Measurements from ENCODE around the gene SEC22C. TPM values are rescaled to one million over a fixed set of nuclear protein-coding genes. Genes with fewer than 3 reads are reported as not detected.

The SEC22C gene
- total and polyA plus RNA-seq, 11 donors: 17.4 to 40.5 (median 28.9) TPM

DNA sequence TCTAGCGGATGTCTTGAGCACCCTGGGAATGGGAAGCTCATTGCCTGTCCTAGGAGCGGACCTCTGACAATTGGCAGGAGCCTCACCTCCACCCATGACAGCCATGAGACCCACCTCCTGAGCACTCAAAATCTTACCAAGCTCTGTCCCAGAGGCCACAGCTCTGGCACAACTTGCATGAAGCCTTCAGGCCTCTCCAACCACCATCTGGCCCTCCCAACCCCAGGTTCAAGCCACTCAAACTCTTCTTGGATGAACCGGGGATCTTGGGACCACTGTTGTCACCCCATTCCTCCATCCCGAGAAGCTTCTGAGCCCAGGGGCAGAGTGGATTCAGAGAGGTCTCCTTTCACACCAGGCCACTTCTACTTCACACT, 77.8 kb downstream of the SEC22C start:
- Histone ChIP-seq H3K36me3 (no peaks in the 10 kb centered on the region), H3K4me3 (peak overlapping the region in 1 of 12 donors; percentile 61), H3K9me3 (no peaks in the 10 kb centered on the region), H3K4me1 (peaks cover 0 to 33% (median 12%) of the 10 kb centered on the region in 12 donors), H3K27me3 (peaks cover 0 to 33% (median 8%) of the 10 kb centered on the region in 9 donors), H3K27ac (no peak overlapping the region)
- intact Hi-C loops (cut with DNase I): loop anchor here in 8 of 10 donors (5.0 to 10.0 kb wide), 4 partner anchors 33 to 251 kb away; no protein-coding TSS in a partner anchor
- TF ChIP-seq POLR2A (IDR thresholded peaks at IDR 0.05): no peak
- TF ChIP-seq, protein P1, sequence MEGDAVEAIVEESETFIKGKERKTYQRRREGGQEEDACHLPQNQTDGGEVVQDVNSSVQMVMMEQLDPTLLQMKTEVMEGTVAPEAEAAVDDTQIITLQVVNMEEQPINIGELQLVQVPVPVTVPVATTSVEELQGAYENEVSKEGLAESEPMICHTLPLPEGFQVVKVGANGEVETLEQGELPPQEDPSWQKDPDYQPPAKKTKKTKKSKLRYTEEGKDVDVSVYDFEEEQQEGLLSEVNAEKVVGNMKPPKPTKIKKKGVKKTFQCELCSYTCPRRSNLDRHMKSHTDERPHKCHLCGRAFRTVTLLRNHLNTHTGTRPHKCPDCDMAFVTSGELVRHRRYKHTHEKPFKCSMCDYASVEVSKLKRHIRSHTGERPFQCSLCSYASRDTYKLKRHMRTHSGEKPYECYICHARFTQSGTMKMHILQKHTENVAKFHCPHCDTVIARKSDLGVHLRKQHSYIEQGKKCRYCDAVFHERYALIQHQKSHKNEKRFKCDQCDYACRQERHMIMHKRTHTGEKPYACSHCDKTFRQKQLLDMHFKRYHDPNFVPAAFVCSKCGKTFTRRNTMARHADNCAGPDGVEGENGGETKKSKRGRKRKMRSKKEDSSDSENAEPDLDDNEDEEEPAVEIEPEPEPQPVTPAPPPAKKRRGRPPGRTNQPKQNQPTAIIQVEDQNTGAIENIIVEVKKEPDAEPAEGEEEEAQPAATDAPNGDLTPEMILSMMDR (IDR thresholded peaks at IDR 0.05): no peak
- DNase-seq (peak in 1 of 5 donors; percentile 8), ATAC-seq (no peak)
- WGBS, 4 donors: 79 to 97% (median 93%) methylated on average over 4 of the region's 4 CpGs

DNA sequence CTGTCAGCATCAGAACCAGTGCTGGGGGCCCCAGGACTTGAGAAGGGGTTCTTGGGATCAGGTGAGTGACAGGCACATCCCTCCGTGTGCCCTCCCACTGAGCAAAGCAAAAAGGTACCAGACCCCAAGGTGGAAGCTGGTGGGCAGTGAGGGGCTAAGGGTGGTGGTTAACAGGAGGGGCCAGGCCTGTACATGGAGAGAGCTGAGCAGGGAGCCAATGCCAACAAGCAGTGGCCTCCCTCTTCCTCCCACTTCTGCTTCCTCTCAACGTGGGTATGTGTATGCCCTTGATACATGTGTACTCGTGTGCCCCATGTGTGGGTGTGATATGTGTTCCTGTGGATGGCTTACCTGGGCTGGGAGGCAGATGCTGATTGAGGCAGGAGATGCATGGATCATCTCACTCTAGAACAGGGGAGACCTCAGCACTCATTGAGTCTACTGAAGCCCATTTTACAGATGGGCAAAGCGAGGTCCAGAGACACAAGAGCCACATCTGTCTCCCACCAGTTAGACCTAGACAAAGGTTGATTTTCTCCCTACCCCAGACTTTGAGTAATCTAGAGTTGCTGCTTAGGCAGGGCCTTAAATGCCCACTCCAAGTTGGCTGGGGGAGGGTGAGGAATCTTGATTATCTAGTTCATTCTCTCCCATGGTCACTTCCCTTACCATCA, 78.4 kb downstream of the SEC22C start:
- WGBS, 4 donors: 64 to 84% (median 68%) methylated on average over 3 to 4 of the region's 4 CpGs
- H3K36me3 ChIP-seq: no peaks in the 10 kb centered on the region
- no peaks in the 10 kb centered on the region for H3K9me3 ChIP-seq
- H3K4me1 ChIP-seq: peaks cover 0 to 33% (median 12%) of the 10 kb centered on the region in 12 donors
- TF ChIP-seq, protein P1 (IDR thresholded peaks at IDR 0.05): no peak
- TF ChIP-seq POLR2A (IDR thresholded peaks at IDR 0.05): no peak
- intact Hi-C loops (cut with DNase I): loop anchor here in 8 of 10 donors (5.0 to 10.0 kb wide), 4 partner anchors 34 to 251 kb away; no protein-coding TSS in a partner anchor
- H3K27ac ChIP-seq: no peak overlapping the region
- H3K4me3 ChIP-seq: peak overlapping the region in 9 of 12 donors; percentile 46 to 63 (median 53)
- H3K27me3 ChIP-seq: peaks cover 0 to 34% (median 8%) of the 10 kb centered on the region in 9 donors
- ATAC-seq: no peak
- peak in 2 of 5 donors; percentile 4 to 11 for DNase-seq

DNA sequence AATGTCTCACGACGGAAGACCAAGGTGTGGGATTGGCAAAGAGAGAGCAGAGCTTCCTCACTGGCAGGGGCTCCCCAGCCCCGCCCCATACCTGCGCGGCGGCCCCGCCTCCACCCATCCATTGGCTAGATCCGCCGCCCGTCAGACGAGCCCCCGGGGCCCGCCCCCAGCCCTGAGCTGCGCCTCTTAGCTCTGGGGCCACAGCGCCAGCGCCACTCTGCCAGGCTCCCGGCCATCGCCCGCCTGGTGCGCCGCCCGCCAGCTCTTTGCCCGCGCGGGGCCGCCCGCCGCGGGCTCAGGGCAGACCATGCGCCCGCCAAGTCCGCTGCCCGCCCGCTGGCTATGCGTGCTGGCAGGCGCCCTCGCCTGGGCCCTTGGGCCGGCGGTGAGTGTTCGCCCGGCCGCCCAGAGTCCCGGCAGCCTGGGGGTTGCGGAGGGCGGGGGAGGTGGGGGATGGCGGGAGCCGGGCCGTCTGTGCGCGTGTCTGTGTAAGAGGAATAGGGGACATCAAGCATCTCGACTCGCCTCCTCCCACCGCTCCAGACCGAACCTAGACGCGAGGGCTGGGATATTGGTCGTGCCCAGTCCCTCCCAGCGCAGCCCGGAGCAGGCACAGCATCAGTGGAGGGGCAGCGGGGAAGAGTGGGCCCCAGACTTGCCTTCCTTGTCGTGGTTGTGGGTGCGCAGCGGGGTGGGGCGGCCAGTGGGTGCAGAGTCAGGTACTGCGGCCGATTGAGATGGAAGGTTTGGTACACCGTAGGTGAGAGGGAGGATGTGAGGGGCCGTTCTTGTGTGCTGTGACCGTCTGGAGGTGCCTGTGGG, 79.1 kb downstream of the SEC22C start, which contains the start of gene VIPR1:
TSS of gene VIPR1 (plus strand) at position 215 of the 822 bp plus-strand sequence. CDS start at position 308, 93 bp downstream.
- intact Hi-C loops (cut with DNase I): loop anchor here in 8 of 10 donors (5.0 to 10.0 kb wide), 4 partner anchors 35 to 252 kb away; no protein-coding TSS in a partner anchor
- DNase-seq (peak; percentile 65 to 92 (median 81)), ATAC-seq (peak; percentile 87 to 93 (median 91))
- 9 to 20% (median 12%) methylated on average over 12 to 69 of the region's 69 CpGs for WGBS, 4 donors
- peaks cover 0 to 28% (median 12%) of the 10 kb centered on the region in 12 donors for H3K4me1 ChIP-seq
- peak within 1 kb of the TSS; percentile 13 to 63 (median 48) for H3K4me3 ChIP-seq
- H3K36me3 ChIP-seq: no peaks in the 10 kb centered on the region
- H3K27ac ChIP-seq: peak within 1 kb of the TSS in 5 of 12 donors; percentile 8 to 66 (median 43)
- TF ChIP-seq, protein P1 (IDR thresholded peaks at IDR 0.05): no peak
- no peak for TF ChIP-seq POLR2A (IDR thresholded peaks at IDR 0.05)
- no peaks in the 10 kb centered on the region for H3K9me3 ChIP-seq
- H3K27me3 ChIP-seq: peaks cover 0 to 34% (median 8%) of the 10 kb centered on the region in 9 donors

All from heart left ventricle (tissue), 16 donors.